ENCODE data around the gene SIX5. TPM values are rescaled to one million over a fixed set of nuclear protein-coding genes. Genes with fewer than 3 reads are reported as not detected.
"Not testable (repeated sequence)": the region's sequence is repeated elsewhere in the genome, so short reads cannot be mapped to it uniquely, and the experiment has no call there.

The SIX5 gene
- total RNA-seq, result 10 to 100 TPM; 15.6 to 21.1 TPM
- long read RNA-seq, partial matches to known transcripts, result 1 of 7 reads
- long read RNA-seq, other reads (novel, unspliced or antisense), result 3 of 7 reads

- peak; percentile 98 for DNase-seq
- intact Hi-C loops (cut with DNase I), result loop anchor here (5.0 kb wide), 1 partner anchor 52 kb away; no protein-coding TSS in a partner anchor
- ATAC-seq, result peak; percentile 58 to 71
These were observed at the start of gene SIX5 for GRCh38 chr19:45768984-45769782. Gene SIX5, minus strand, starts transcription at chr19:45769252. Its CDS starts 408 bp downstream, at chr19:45768844.

GRCh38 chr19:45817725-45818301 lies 48.8 kb upstream of the SIX5 start:
- ATAC-seq (peak in 1 of 2 donors; percentile 2), DNase-seq (no peak)
- intact Hi-C loops (cut with DNase I), result no loop called here

DNA sequence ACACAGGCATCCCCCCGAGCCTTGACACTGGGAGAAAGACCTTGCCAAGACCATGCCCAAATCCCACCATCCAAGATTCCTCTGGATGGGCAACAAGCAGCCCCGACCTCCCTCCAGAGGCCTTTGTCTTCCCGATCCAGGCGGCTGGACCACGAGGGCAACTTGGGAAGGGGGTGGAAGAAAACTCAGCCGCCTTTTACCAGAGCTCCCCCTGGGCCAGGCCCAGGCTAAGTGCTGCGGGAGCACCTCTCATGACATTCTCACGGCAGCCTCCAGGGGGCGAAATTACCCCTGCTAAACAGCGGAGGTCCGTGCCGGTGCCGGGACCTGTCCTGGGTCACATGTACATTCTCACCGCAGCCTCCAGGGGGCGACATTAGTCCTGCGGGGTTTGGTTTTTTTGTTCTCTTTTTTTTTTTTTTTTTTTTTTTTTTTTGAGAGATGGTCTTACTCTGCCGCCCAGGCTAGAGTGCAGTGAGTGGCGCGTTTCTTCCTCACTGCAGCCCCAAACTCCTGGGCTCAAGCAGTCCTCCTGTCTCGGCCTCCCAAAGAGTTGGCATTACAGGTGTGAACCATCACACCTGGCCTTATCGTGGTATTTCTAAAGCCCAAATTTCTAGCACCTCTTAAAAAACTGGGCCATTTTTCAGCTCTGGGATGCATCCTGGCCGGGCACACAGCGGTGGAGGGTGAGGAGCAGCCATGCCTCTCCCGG lies 48.1 kb upstream of the SIX5 start:
- intact Hi-C loops (cut with DNase I), result no loop called here
- ATAC-seq (peak; percentile 86 to 92), DNase-seq (peak; percentile 94)

DNA sequence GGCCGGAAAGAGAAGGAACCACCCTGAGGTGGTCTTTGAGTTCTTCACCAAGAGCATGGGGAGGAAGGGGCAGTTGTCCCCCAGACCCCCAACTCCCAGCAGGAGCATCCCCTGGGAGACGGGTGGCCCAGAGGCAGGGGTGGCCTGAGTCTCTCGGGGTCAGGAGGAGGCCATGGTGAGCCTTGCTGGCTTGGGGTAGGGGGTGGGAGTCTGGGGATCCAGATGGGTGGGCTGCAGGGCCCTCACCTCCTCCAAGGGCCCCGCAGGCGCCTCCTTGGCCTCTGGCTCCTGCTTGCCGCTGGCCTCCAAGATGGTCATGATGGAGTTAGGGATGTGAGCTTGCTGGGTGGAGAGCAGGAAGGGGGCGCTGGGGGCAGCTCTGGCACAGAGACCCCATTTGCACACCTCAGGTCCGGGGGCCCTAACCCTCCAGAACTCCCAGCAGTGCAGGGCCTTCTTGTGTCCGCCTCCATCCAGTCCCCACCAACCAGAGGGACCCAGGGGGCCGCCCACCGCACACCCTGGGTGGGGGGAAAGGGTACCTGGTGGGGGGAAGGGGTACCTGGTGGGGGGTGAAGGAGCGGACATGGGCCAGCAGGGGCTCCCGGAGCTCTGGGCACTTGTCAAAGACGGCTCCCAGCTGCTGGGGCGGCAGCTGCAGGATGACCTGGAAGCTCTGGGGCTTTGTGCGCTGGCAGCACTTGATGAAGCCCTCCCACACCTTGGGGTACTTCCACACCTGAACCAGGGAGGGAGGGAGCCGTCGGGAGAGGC lies 47.4 kb upstream of the SIX5 start:
- intact Hi-C loops (cut with DNase I), result no loop called here
- peak in 1 of 2 donors; percentile 11 for ATAC-seq
- no peak for DNase-seq

- intact Hi-C loops (cut with DNase I), result no loop called here
- no peak for DNase-seq
- peak; percentile 29 to 31 for ATAC-seq
These were observed 46.6 kb upstream of the SIX5 start for GRCh38 chr19:45815481-45816216.

- no peak for DNase-seq
- peak in 1 of 2 donors; percentile 4 for ATAC-seq
- intact Hi-C loops (cut with DNase I), result no loop called here
These were observed 45.9 kb upstream of the SIX5 start, which contains the start of gene RSPH6A for GRCh38 chr19:45814851-45815480. Gene RSPH6A, minus strand, starts transcription at chr19:45815308. Its CDS starts 132 bp downstream, at chr19:45815176.

- DNase-seq, result no peak
- intact Hi-C loops (cut with DNase I), result no loop called here
- ATAC-seq, result no peak
These were observed 45.2 kb upstream of the SIX5 start for GRCh38 chr19:45814166-45814780.

GRCh38 chr19:45812297-45812696 lies 43.2 kb upstream of the SIX5 start:
- intact Hi-C loops (cut with DNase I), result no loop called here
- DNase-seq, result no peak
- ATAC-seq, result no peak

DNA sequence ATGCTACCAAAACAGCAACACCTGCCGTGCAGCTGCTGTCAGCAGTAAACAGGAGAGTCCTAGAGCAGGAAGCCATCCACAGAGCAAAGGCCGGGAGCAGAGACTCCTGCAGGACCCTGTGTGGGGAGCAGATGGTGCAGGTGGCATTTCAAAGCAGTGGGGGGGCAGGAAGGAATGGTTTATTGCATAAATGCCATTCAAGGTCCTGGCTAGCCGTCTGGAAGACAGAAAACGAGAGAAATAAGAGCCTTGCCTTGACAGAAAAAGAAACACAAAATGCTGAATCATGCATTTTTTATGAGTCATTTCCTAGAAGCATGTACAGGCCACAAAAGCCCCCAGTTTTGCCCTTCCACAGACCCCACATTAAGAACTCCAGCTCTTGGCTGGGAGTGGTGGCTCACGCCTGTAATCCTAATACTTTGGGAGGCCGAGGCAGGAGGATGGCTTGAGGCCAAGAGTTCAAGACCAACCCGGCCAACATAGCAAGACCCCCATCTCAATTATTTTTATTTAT lies 40.6 kb upstream of the SIX5 start:
- intact Hi-C loops (cut with DNase I), result no loop called here
- DNase-seq, result no peak
- ATAC-seq, result no peak

- ATAC-seq (no peak), DNase-seq (no peak)
- intact Hi-C loops (cut with DNase I), result no loop called here
These were observed 36.7 kb upstream of the SIX5 start for GRCh38 chr19:45805719-45806118.

DNA sequence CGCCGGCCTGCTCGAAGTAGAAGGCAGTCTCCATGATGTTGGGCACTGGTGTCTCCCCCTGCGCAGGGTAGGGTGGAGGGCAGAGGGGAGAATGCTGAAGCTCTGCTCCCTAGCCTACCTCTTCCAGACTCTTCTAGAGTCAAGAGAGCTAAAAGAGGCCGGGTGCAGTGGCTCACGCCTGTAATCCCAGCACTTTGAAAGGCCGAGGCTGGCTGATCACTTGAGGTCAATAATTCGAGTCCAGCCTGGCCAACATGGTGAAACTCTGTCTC lies 35.8 kb upstream of the SIX5 start:
- intact Hi-C loops (cut with DNase I), result no loop called here
- no peak for ATAC-seq
- no peak for DNase-seq

DNA sequence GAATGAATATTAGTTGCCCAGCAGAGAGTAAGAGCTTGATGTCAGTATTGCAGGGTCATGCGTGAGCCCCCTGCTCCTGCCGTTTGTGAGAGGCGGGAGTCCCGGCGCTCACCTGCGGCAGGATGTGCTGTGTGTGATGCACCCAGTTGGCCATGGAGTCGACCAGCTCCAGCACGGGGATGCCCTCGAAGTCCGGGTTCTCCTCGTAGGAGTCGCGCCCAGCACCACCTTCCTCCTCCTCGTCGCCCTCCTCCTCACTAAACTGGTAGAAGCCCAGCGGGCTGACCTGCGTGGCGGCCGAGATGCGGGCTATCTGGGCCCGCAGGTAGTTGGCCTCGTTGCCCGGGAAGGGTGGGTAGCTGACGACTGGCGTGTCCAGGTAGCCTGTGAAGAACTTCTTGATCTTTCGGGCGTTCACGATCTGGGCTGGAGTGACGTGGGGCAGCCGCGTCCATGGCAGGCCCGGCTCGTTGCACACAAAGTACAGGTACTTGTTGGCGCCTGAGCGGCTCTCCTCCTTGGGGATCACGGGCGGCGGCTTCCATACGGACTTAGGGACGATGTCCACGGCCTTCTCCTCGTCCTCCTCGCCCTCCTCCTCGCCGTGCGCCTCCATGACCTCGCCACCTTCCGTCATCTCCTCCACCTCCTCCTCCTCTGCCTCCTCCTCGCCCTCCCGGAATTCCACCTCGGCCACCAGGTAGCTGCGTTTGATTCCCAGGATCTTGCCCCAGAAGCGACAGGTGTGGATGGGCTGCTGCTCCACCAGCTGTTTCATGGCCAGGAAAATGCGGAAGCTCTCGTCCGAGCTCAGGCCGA lies 35.3 kb upstream of the SIX5 start:
- intact Hi-C loops (cut with DNase I), result no loop called here
- ATAC-seq (no peak), DNase-seq (no peak)

DNA sequence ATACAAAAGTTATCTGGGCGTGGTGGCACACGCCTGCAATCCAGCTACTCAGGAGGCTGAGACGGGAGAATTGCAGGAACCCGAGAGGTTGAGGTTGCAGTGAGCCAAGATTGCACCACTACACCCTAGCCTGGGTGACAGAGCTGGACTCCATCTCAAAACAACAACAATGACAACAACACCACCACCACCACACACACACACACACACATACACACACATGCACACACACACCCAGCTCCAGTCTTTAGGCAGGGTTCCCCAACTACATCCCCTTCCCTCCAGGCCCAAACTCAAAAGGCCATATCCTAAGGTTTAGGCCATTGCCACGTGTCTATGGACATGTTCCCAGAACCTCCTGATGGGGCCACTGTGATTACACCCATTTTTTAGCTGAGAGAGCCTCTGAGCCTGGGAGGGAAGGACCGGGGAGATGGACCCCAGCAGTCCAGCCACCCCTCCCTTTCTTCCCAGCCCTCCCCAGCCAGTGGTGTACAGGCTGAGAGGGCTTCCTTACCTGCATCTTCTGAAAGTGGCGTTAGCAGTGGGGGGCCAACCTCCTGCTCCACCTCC lies 32.6 kb upstream of the SIX5 start:
- ATAC-seq (no peak), DNase-seq (no peak)
- intact Hi-C loops (cut with DNase I), result no loop called here

- DNase-seq (no peak), ATAC-seq (peak in 1 of 2 donors; percentile 14)
- intact Hi-C loops (cut with DNase I), result no loop called here
These were observed 31.1 kb upstream of the SIX5 start for GRCh38 chr19:45800070-45800553.

DNA sequence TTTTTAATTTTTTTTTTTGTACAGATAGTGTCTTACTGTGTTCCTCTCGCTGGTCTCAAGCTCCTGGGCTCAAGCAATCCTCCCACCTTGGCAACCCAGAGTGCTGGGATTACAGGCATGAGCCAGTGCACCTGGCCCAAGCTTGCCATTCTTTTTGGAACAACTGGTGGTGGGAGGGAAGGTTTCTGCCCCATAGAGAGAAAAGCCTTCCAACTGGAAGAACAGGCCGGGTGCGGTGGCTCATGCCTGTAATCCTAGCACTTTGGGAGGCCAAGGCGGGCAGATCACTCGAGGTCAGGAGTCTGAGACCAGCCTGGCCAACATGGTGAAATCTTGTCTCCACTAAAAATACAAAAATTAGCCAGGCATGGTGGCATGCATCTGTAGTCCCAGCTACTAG lies 30.5 kb upstream of the SIX5 start:
- ATAC-seq; intact Hi-C loops (cut with DNase I); DNase-seq: not testable (repeated sequence)

DNA sequence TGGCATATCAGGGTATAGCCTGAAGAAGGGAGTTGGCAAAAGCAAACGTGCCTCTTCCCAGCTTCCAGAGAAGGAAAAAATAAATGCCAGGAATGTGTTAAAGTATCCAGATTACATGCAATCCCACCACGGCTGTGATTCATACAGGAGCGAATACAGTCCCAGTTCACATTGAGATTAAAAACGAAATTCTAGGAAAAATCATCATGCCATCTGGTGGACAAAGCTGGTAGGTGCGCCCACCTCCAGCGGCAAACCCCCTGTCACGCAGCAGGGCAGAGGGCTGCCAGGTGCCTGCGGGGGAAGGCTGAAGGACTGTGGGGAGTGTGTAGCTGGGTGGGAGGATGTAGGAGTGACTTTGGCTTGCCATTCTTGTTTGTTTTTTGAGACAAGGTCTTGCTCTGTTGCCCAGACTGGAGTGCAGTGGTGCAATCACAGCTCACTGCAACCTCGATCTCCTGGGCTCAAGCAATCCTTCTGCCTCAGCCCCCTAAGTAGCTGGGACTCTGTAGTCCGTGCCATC lies 30.0 kb upstream of the SIX5 start:
- intact Hi-C loops (cut with DNase I), result no loop called here
- DNase-seq (no peak), ATAC-seq (peak; percentile 85 to 86)
